HuH-7 (cell line): ENCODE data around the gene AKAP8L.
"Not testable (repeated sequence)": the region's sequence is repeated elsewhere in the genome, so short reads cannot be mapped to it uniquely, and the experiment has no call there.

Source experiments
- DNase-seq: peaks from one replicate; pipeline ENCODE4 v3.0.0; 2011; ENCODE audit warnings: low spot score

The AKAP8L gene

GRCh38 chr19:15417699-15418098 is 1.1 kb downstream of the AKAP8L start:
- no peak for DNase-seq

- DNase-seq = no peak
Measured at GRCh38 chr19:15412832-15413231, 6.0 kb downstream of the AKAP8L start.

DNA sequence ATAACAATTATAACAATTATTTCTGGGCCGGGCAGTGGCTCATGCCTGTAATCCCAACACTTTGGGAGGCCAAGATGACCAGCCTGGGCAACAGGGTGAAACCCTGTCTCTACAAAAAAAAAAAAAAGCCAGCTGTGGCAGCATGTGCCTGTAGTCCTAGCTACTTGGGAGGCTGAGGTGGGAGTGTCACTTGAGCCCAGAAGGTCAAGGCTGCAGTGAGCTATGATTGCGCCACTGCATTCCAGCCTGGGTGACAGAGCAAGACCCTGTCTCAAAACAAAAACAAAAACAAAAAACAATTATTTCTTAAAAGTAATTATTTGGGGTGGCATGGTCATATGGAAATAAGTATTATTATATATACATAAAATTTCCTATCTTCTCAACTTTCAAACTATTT is 7.4 kb downstream of the AKAP8L start:
- not testable (repeated sequence) for DNase-seq

- no peak for DNase-seq
Measured at GRCh38 chr19:15404780-15405211, 14.0 kb downstream of the AKAP8L start.

GRCh38 chr19:15404097-15404779 is 14.6 kb downstream of the AKAP8L start:
- DNase-seq = no peak

- DNase-seq = no peak
Measured at GRCh38 chr19:15403151-15403531, 15.6 kb downstream of the AKAP8L start.

DNA sequence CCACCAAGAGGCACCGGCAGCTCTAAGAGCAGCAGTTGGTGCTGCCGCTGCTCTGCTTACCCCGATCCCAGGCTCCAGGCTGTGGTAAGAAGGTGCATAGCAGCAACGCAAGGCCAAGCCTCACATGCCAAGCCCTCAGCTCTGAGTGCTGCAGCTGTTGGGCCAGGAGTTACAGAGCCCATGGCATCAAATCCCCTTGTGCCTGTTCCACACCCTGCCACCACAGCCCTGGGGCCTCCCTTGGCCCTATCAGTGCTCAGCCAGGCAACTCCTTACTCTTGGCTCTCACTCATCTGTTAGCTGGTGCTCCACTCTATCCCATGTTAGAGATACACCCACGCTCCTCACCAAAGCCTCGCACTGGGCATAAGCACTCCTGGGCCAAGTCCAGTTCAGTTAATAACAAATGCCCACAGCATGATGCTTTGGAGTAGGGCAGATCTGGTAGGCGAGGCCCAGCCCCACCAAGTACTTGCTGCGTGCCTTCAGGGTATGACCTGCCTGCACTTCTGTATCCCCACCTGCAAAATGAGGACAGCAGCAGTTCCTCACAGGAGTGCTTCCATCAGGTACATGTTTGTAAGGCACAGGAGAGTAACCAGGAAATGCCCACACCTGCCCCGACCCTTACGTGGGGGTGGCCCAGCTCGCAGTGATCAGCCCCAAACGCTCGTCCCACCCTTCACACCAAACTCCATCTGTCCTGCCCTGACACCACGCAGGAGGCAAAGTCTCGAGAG is 16.2 kb downstream of the AKAP8L start:
- DNase-seq = no peak

DNA sequence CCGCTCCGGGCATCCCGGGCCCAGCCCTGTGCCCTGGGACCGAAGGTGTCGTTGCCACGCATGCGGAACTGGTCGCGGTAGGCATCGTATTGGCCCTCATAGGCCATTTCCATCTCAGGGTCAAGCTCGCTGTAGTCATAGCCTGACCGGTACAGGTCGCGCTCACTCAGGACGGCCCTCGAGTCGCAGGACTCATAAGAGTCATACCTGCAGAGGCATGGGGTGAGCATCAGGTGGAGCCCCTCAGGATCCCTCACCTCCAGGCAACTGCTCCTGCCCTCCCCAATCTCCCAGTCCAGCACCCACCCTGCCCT is 17.4 kb downstream of the AKAP8L start:
- no peak for DNase-seq

DNA sequence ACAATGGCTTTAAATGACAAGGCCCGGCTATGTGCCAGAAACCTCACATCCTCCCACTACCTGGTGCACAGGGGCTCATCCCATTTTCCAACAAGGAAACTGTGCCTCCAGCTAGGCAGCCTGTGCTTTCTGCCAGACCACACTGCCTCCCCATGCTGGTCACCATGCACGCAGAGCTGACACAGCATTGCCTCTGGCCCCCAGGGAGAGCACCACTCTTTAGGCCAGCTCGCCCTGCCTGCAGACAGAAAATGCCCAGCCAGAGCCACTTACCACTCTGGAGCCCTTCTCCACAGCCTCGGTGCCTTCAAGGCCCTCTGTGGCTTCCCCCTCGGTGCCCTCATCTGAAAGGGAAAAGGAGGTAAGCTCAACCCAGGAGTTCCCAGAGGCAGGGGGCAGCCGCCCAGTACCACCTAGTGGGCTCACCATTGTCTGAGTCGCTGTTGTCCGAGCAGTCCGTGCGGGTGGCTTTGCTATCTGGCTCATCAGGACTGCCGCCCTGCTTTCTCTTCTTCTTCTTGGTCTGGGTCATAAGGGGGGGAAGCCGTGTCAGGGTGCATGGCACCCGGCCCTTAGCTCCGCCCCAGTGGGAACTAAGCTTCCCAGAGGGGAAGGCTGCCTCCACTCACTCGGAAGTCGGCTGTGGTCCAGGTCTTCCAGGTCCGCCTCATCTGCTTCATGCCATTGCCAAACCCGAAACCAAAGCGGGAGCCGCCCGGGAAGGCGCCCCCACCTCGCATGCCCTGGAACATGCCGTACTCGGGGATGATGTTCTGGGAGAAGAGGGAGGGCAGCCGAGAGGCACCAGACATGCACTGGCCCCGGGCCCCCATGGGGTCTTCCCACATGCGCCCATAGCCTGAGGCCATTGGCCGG is 18.0 kb downstream of the AKAP8L start:
- no peak for DNase-seq

DNA sequence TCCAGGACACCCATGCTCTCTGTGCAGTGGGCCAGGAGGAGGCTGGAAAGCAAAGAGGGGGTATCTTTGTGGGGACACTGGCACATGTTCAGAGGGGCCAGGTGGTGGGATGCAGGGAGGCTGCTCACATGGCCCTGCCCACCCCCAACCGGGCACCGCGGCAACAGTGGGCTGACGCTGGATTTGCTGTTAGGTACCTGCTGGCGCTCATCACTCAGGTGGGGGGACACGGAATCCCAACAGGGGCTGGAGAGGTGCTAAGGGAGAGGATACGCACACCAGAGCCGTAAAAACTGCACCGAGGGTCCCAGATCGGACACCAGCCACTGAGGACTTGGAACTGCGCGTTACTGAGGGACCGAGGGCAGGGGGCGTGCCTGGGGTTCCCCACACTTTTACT is 19.2 kb downstream of the AKAP8L start:
- no peak for DNase-seq

GRCh38 chr19:15399234-15399515 is 19.6 kb downstream of the AKAP8L start:
- no peak for DNase-seq

GRCh38 chr19:15398501-15399233 is 20.1 kb downstream of the AKAP8L start:
- no peak for DNase-seq

DNA sequence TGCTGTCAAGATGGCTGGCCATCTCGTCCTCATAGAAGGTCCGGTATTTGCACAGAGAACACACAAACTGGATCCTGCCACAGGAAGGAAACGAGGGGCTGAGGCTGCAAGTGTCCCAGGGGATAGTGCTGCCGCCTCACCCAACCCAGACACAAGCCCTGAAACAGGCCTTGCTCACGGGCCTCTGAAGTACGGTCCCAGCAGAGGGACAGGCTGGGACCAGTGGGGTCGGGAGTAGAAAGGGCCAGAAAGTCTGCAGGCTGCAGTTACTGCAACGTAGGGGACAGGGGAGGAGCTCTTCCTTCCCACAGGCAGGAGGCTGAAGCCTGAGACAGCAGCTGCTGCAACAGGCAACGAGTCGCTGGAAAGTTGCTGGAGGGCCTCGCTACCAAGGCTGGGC is 21.0 kb downstream of the AKAP8L start:
- DNase-seq = no peak

DNA sequence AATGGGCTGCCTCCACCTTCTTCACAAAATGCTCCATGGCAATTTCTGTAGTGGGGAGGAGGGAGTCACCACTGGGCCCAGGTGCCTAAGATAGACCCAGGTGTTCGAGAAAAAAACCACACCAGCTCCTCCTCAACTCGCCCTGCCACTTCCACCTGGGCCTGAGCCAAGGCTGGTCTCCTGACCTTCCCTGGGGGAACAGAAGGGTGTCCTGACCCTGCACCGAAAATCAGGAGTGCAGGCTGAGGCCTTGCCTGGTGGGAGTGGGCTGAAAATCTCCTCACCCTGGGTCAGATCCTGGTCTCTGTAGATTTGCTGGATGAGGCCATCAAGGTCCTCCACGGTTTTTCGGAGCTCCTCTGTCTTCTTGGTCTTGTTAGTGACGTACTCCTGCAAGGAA is 21.6 kb downstream of the AKAP8L start:
- no peak for DNase-seq

DNA sequence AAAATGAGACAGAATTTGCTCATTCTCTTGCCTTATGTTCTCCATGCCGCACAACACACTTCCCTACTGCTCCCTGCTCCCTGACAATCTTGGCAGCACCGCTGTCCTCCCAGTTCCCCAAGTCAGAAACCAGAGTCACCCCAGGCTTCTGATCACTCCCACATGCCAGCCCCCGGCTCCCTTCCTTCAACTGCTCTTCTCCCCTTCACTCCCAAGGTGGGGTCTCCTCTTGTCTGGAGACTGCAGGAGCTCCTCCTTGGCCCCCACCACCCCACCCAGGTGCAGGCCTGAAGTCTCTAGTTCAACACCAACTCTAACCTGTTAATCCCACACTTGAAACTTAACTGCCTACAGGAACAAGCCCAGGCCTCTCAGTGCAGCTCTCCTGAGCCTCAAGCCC is 22.4 kb downstream of the AKAP8L start:
- no peak for DNase-seq

- DNase-seq = not testable (repeated sequence)
Measured at GRCh38 chr19:15395251-15395650, 23.5 kb downstream of the AKAP8L start.

- no peak for DNase-seq
Measured at GRCh38 chr19:15394426-15394825, 24.4 kb downstream of the AKAP8L start.

DNA sequence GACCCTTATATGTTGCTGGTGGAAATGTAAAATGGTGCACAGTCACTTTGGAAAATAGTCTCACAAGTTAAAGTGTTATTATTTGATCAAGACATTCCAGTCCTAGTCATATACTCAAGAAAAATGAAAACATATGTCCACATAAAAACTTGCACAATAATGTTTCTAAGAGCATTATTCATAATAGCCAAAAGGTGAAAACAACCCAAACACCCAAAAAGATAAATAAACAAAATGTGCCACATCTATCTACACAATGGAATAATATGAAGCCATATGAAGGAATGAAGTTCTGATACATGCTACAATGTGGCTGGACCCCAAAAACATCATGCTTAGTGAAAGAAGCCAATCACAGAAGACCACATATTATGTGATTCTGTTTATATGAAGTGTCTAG is 24.8 kb downstream of the AKAP8L start:
- DNase-seq = no peak

- no peak for DNase-seq
Measured at GRCh38 chr19:15390814-15391213, 28.0 kb downstream of the AKAP8L start.

DNA sequence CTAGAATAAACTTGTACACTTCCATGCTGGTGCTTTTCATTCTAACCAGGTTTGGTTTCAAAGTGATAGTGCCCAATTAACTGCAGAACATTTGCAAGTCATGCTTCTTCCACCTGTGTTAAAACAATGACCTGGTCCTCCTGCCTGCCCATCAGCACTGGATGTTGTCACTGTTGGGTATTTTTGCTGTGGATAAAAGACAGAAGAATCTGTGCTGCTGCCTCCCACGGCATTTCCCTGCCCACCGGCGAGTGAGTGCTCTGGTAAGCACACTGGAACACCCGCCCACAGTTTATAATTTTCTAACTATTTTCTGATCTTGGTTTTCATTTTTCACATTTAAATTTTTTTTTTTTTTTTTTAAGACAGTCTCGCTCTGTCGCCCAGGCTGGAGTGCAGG is 36.9 kb downstream of the AKAP8L start:
- no peak for DNase-seq

- no peak for DNase-seq
Measured at GRCh38 chr19:15381429-15381828, 37.4 kb downstream of the AKAP8L start.

DNA sequence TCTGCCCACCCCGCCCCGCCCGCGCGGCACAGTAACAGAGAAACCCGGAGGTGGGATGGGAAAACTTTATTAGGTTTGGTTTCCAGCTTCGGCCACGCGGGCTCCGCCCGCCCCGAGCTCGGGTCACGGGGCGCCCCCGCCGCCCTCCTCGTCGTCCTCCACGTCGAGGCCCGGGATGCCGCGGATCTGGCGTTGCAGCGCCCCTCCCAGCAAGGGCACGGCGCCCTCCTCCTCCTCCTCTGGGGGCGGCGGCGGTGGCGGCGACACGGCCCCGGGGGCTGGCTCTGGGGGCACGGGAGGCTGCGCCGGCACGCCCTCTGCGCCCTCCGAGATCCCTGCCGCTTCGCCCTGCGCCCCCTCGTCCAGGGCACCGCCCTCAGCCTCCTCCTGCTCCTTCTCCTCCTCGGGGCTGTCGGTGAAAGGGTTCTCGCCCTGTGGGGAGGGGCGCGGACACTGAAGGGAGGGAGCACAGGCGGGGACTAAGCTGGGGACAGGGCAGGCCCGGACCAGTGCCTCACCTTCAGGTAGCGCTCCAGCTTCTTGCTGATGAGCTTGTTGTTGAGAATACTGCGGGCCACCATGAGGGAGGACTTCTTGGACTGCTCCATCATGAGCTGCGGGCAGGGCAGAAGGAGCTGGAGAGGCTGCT is 38.7 kb downstream of the AKAP8L start:
- DNase-seq = peak; percentile 45
